ENCODE results near the gene PDGFRB. TPM values are rescaled to one million over a fixed set of nuclear protein-coding genes. Genes with fewer than 3 reads are reported as not detected.

Gene PDGFRB
- total RNA-seq, 1 experiment from 2014 or later: not detected

- H3K27me3 ChIP-seq (ENCODE audit: low read length): no peaks in the 10 kb centered on the region
- H3K4me2 ChIP-seq (ENCODE audit: low read depth, low read length, poor library complexity, severe bottlenecking): no peak overlapping the region
- H3K9me2 ChIP-seq (replicated peaks; ENCODE audit: insufficient read depth, low read length): no peaks in the 10 kb centered on the region
- no peaks in the 10 kb centered on the region for H3K36me3 ChIP-seq (ENCODE audit: insufficient read depth, low read length)
- no peak overlapping the region for H2AFZ ChIP-seq (ENCODE audit: low read length)
- DNase-seq: no peak
- no peaks in the 10 kb centered on the region for H3K4me1 ChIP-seq (ENCODE audit: low read length)
- H3K4me3 ChIP-seq (ENCODE audit: low read length): no peak overlapping the region
- H4K20me1 ChIP-seq (ENCODE audit: insufficient read depth, low read depth, low read length): no peaks in the 10 kb centered on the region
- no peaks in the 10 kb centered on the region for H3K79me2 ChIP-seq (ENCODE audit: low read length)
- no peak overlapping the region for H3K27ac ChIP-seq (ENCODE audit: low read length)
- no peak overlapping the region for H3K9ac ChIP-seq (ENCODE audit: low read length)
- no peaks in the 10 kb centered on the region for H3K9me3 ChIP-seq (ENCODE audit: low read length)
Observed at GRCh38 chr5:150143350-150144245, 12.0 kb downstream of the PDGFRB start.

- Histone ChIP-seq H4K20me1 (ENCODE audit: insufficient read depth, low read depth, low read length) (no peaks in the 10 kb centered on the region), H3K9ac (ENCODE audit: low read length) (no peak overlapping the region), H3K27ac (ENCODE audit: low read length) (no peak overlapping the region), H3K36me3 (ENCODE audit: insufficient read depth, low read length) (no peaks in the 10 kb centered on the region), H3K4me3 (ENCODE audit: low read length) (no peak overlapping the region), H3K4me1 (ENCODE audit: low read length) (no peaks in the 10 kb centered on the region), H3K9me3 (ENCODE audit: low read length) (no peaks in the 10 kb centered on the region), H2AFZ (ENCODE audit: low read length) (no peak overlapping the region), H3K9me2 (replicated peaks; ENCODE audit: insufficient read depth, low read length) (no peaks in the 10 kb centered on the region), H3K79me2 (ENCODE audit: low read length) (no peaks in the 10 kb centered on the region), H3K27me3 (ENCODE audit: low read length) (no peaks in the 10 kb centered on the region), H3K4me2 (ENCODE audit: low read depth, low read length, poor library complexity, severe bottlenecking) (no peak overlapping the region)
- no peak for DNase-seq
Observed at GRCh38 chr5:150142959-150143349, 12.7 kb downstream of the PDGFRB start.

GRCh38 chr5:150142185-150142958, 13.3 kb downstream of the PDGFRB start:
- Histone ChIP-seq H3K27ac (ENCODE audit: low read length) (no peak overlapping the region), H3K9me2 (replicated peaks; ENCODE audit: insufficient read depth, low read length) (no peaks in the 10 kb centered on the region), H3K36me3 (ENCODE audit: insufficient read depth, low read length) (no peaks in the 10 kb centered on the region), H3K4me2 (ENCODE audit: low read depth, low read length, poor library complexity, severe bottlenecking) (no peak overlapping the region), H2AFZ (ENCODE audit: low read length) (no peak overlapping the region), H3K9me3 (ENCODE audit: low read length) (no peaks in the 10 kb centered on the region), H3K27me3 (ENCODE audit: low read length) (no peaks in the 10 kb centered on the region), H3K4me1 (ENCODE audit: low read length) (no peaks in the 10 kb centered on the region), H3K79me2 (ENCODE audit: low read length) (no peaks in the 10 kb centered on the region), H3K4me3 (ENCODE audit: low read length) (no peak overlapping the region), H4K20me1 (ENCODE audit: insufficient read depth, low read depth, low read length) (no peaks in the 10 kb centered on the region), H3K9ac (ENCODE audit: low read length) (no peak overlapping the region)
- DNase-seq: no peak

DNA sequence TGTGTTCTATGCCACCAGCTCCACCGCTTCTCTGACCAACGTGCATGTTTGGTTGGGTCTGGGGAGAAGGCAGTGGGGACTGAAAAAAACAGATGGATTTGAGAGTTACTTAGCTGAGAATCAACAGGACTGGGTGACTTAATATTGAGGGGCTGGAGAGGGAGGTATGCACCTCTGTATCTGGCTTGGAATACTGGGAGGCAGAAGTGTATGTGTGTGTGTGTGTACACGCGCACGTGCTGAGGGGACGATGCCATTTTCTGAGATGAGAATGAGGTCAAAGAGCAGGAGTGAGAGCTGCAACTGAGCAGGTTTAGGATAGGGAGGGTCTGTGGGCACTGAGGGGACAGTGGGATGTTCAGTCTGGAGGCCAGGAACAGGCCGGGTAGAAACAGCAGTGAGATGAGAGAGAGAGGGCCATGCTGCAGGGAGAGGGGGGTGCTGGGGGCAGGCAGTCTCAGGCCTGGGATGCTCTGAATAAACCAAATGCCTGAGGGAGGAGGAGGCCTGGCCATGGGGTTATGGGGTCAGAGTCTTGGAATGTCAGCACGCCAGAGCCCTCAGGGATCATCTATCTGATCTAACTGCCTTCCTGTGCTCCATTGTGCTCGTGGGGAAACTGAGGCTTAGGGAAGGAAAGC, 14.0 kb downstream of the PDGFRB start:
- Histone ChIP-seq H4K20me1 (ENCODE audit: insufficient read depth, low read depth, low read length) (no peaks in the 10 kb centered on the region), H3K4me1 (ENCODE audit: low read length) (no peaks in the 10 kb centered on the region), H3K27me3 (ENCODE audit: low read length) (no peaks in the 10 kb centered on the region), H2AFZ (ENCODE audit: low read length) (no peak overlapping the region), H3K27ac (ENCODE audit: low read length) (no peak overlapping the region), H3K36me3 (ENCODE audit: insufficient read depth, low read length) (no peaks in the 10 kb centered on the region), H3K4me3 (ENCODE audit: low read length) (no peak overlapping the region), H3K4me2 (ENCODE audit: low read depth, low read length, poor library complexity, severe bottlenecking) (no peak overlapping the region), H3K9me3 (ENCODE audit: low read length) (no peaks in the 10 kb centered on the region), H3K79me2 (ENCODE audit: low read length) (no peaks in the 10 kb centered on the region), H3K9ac (ENCODE audit: low read length) (no peak overlapping the region), H3K9me2 (replicated peaks; ENCODE audit: insufficient read depth, low read length) (no peaks in the 10 kb centered on the region)
- no peak for DNase-seq

- no peak overlapping the region for H3K9ac ChIP-seq (ENCODE audit: low read length)
- H2AFZ ChIP-seq (ENCODE audit: low read length): no peak overlapping the region
- no peaks in the 10 kb centered on the region for H3K9me3 ChIP-seq (ENCODE audit: low read length)
- no peaks in the 10 kb centered on the region for H3K27me3 ChIP-seq (ENCODE audit: low read length)
- no peaks in the 10 kb centered on the region for H3K4me1 ChIP-seq (ENCODE audit: low read length)
- H3K27ac ChIP-seq (ENCODE audit: low read length): no peak overlapping the region
- H3K79me2 ChIP-seq (ENCODE audit: low read length): no peaks in the 10 kb centered on the region
- no peaks in the 10 kb centered on the region for H3K9me2 ChIP-seq (replicated peaks; ENCODE audit: insufficient read depth, low read length)
- H3K4me2 ChIP-seq (ENCODE audit: low read depth, low read length, poor library complexity, severe bottlenecking): no peak overlapping the region
- no peaks in the 10 kb centered on the region for H4K20me1 ChIP-seq (ENCODE audit: insufficient read depth, low read depth, low read length)
- no peak for DNase-seq
- H3K4me3 ChIP-seq (ENCODE audit: low read length): no peak overlapping the region
- no peaks in the 10 kb centered on the region for H3K36me3 ChIP-seq (ENCODE audit: insufficient read depth, low read length)
Observed at GRCh38 chr5:150140830-150141229, 14.8 kb downstream of the PDGFRB start.

- Histone ChIP-seq H3K9me2 (replicated peaks; ENCODE audit: insufficient read depth, low read length) (no peaks in the 10 kb centered on the region), H3K4me3 (ENCODE audit: low read length) (no peak overlapping the region), H3K4me1 (ENCODE audit: low read length) (no peaks in the 10 kb centered on the region), H3K36me3 (ENCODE audit: insufficient read depth, low read length) (no peaks in the 10 kb centered on the region), H4K20me1 (ENCODE audit: insufficient read depth, low read depth, low read length) (no peaks in the 10 kb centered on the region), H2AFZ (ENCODE audit: low read length) (no peak overlapping the region), H3K79me2 (ENCODE audit: low read length) (no peaks in the 10 kb centered on the region), H3K27ac (ENCODE audit: low read length) (no peak overlapping the region), H3K9me3 (ENCODE audit: low read length) (no peaks in the 10 kb centered on the region), H3K27me3 (ENCODE audit: low read length) (no peaks in the 10 kb centered on the region), H3K4me2 (ENCODE audit: low read depth, low read length, poor library complexity, severe bottlenecking) (no peak overlapping the region), H3K9ac (ENCODE audit: low read length) (no peak overlapping the region)
- no peak for DNase-seq
Observed at GRCh38 chr5:150139334-150139733, 16.3 kb downstream of the PDGFRB start.

DNA sequence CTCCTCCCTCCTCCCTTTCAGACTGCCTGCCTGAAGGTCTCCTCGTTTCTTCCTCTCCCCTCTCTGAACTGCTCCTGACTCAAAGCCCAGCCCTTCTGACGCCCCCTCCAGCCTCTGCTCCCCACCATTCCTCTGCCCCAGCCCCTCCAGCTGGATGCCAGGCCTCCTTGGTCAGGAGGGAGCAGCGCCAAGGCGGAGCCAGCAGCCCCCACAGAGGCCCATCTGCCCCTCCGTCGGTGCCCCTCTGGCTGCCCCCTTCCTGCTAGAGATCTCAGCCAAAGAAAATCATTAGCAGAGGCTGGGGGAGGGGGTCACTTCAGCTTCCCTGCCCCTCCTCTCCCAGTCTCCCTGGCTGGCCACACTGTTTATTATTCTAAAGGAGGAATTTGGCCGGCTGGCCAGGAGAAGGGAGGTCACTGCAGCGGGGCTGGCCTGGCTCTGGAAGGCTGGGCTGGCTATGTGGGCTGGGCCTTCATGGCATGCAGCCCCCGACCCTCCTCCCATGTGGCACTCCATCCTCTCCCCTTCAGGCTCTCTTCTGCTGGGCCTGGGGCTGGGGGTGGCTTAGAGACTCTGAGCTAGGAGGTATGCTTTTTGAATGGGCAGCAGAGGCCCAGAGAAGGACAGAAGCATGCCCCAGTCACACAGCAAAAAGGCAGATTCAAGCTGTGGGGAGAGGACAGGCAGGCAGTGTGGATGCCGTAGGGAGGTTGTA, 16.9 kb downstream of the PDGFRB start:
- H3K4me2 ChIP-seq (ENCODE audit: low read depth, low read length, poor library complexity, severe bottlenecking): no peak overlapping the region
- DNase-seq: no peak
- no peak overlapping the region for H3K27ac ChIP-seq (ENCODE audit: low read length)
- H3K36me3 ChIP-seq (ENCODE audit: insufficient read depth, low read length): no peaks in the 10 kb centered on the region
- H4K20me1 ChIP-seq (ENCODE audit: insufficient read depth, low read depth, low read length): no peaks in the 10 kb centered on the region
- H3K27me3 ChIP-seq (ENCODE audit: low read length): no peaks in the 10 kb centered on the region
- H3K9me2 ChIP-seq (replicated peaks; ENCODE audit: insufficient read depth, low read length): no peaks in the 10 kb centered on the region
- no peaks in the 10 kb centered on the region for H3K79me2 ChIP-seq (ENCODE audit: low read length)
- no peaks in the 10 kb centered on the region for H3K9me3 ChIP-seq (ENCODE audit: low read length)
- no peak overlapping the region for H3K4me3 ChIP-seq (ENCODE audit: low read length)
- H3K9ac ChIP-seq (ENCODE audit: low read length): no peak overlapping the region
- no peak overlapping the region for H2AFZ ChIP-seq (ENCODE audit: low read length)
- H3K4me1 ChIP-seq (ENCODE audit: low read length): no peaks in the 10 kb centered on the region
